Gastrocnemius medialis (tissue), 4 donors: ENCODE results near the gene CIROP.

Experiments used
- POLR2A ChIP-seq, 2 donors: fragments of 450-650 bp; IDR thresholded peaks; one replicate each; pipeline ENCODE4 v1.6.1; 2017; ENCODE audit warnings: antibody characterized with exemption in 2 of 2, mild to moderate bottlenecking in 2 of 2, moderate library complexity in 2 of 2
- TF ChIP-seq, protein P1 (sequence below), 5 experiments: fragments of 450-650 bp in 3 of 5; fragments of 200-600 bp in 2 of 5; sonication (generic) in 2 of 5; IDR thresholded peaks in 4 of 5; conservative IDR thresholded peaks in 1 of 5; 1 replicate in 4 of 5; 2 replicates in 1 of 5; pipeline ENCODE4 v1.5.1; 2016 to 2019; ENCODE audit warnings: antibody characterized with exemption in 5 of 5, mild to moderate bottlenecking in 3 of 5, moderate library complexity in 3 of 5

DNA sequence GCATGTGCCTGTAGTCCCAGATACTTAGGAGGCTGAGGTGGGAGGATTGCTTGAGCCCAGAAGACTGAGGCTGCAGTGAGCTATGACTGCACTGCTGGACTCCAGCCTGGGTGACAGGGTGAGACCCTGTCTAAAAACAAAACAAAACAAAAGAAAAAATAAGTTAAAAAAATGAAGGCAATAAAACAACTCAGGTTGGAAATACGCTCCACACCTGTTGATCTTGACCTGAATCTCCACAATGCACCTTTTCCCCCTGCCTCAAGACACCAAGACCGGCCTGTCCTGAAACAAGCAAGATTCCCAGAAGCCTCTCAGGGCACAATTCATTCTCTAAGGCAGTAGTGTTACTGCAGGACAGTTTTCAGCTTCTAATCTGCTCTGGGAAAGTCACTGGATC, 35.1 kb upstream of the CIROP start:
- TF ChIP-seq, protein P1, sequence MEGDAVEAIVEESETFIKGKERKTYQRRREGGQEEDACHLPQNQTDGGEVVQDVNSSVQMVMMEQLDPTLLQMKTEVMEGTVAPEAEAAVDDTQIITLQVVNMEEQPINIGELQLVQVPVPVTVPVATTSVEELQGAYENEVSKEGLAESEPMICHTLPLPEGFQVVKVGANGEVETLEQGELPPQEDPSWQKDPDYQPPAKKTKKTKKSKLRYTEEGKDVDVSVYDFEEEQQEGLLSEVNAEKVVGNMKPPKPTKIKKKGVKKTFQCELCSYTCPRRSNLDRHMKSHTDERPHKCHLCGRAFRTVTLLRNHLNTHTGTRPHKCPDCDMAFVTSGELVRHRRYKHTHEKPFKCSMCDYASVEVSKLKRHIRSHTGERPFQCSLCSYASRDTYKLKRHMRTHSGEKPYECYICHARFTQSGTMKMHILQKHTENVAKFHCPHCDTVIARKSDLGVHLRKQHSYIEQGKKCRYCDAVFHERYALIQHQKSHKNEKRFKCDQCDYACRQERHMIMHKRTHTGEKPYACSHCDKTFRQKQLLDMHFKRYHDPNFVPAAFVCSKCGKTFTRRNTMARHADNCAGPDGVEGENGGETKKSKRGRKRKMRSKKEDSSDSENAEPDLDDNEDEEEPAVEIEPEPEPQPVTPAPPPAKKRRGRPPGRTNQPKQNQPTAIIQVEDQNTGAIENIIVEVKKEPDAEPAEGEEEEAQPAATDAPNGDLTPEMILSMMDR (IDR thresholded peaks at IDR 0.05 in 4 of 5, conservative IDR thresholded peaks at IDR 0.05 in 1 of 5): no peak
- no peak for TF ChIP-seq POLR2A (IDR thresholded peaks at IDR 0.05)
